Esophagus squamous epithelium (tissue), 4 donors: Measurements from ENCODE around the gene COL18A1.

Source experiments
- POLR2A ChIP-seq, 4 donors: fragments of 450-650 bp; IDR thresholded peaks; one replicate each; pipeline ENCODE4 v1.6.1; 2017; ENCODE audit warnings: antibody characterized with exemption in 4 of 4, mild to moderate bottlenecking in 4 of 4, moderate library complexity in 3 of 4
- TF ChIP-seq, protein P1 (sequence below), 6 experiments: fragments of 450-650 bp in 4 of 6; fragments of 200-600 bp in 2 of 6; sonication (generic) in 2 of 6; IDR thresholded peaks; one replicate each; pipeline ENCODE4 v1.5.1; 2016 to 2019; ENCODE audit warnings: antibody characterized with exemption in 6 of 6, mild to moderate bottlenecking in 4 of 6, moderate library complexity in 4 of 6

- TF ChIP-seq, protein P1, sequence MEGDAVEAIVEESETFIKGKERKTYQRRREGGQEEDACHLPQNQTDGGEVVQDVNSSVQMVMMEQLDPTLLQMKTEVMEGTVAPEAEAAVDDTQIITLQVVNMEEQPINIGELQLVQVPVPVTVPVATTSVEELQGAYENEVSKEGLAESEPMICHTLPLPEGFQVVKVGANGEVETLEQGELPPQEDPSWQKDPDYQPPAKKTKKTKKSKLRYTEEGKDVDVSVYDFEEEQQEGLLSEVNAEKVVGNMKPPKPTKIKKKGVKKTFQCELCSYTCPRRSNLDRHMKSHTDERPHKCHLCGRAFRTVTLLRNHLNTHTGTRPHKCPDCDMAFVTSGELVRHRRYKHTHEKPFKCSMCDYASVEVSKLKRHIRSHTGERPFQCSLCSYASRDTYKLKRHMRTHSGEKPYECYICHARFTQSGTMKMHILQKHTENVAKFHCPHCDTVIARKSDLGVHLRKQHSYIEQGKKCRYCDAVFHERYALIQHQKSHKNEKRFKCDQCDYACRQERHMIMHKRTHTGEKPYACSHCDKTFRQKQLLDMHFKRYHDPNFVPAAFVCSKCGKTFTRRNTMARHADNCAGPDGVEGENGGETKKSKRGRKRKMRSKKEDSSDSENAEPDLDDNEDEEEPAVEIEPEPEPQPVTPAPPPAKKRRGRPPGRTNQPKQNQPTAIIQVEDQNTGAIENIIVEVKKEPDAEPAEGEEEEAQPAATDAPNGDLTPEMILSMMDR (IDR thresholded peaks at IDR 0.05) = no peak
- TF ChIP-seq POLR2A (IDR thresholded peaks at IDR 0.05) = no peak
Measured at GRCh38 chr21:45452696-45453307, 47.8 kb downstream of the COL18A1 start.
